Activated CD8-positive, alpha-beta T cell treated with anti-CD3 and anti-CD28 coated beads for 36 hours (primary cell): Measurements from ENCODE around the gene SVOP. TPM values are rescaled to one million over a fixed set of nuclear protein-coding genes. Genes with fewer than 3 reads are reported as not detected.

ENCODE experiments used
- ATAC-seq: fragments of 200-7000 bp; cut with Tn5 transposase; one replicate; pipeline ENCODE4 v1.10.0; 2021; ENCODE audit warnings: mild to moderate bottlenecking, moderate library complexity
- CTCF ChIA-PET: fragments of 350-600 bp; sonication (Branson Sonifier 250); formaldehyde crosslinking; loops from one replicate; lab custom pipeline; 2021; ENCODE audit warnings: antibody characterized with exemption; lab: Charles Lee
- POLR2A ChIA-PET: fragments of 350-600 bp; sonication (Branson Sonifier 250); formaldehyde crosslinking; loops from one replicate; lab custom pipeline; 2021; ENCODE audit warnings: antibody characterized with exemption; lab: Charles Lee
- DNase-seq: peaks from one replicate; pipeline ENCODE4 v3.0.0-alpha.2; 2020
- H3K27ac Mint-ChIP-seq: one replicate; pipeline ENCODE4 v1.8.0; 2021; ENCODE audit warnings: mild to moderate bottlenecking, mixed read lengths
- H3K27me3 Mint-ChIP-seq: one replicate; pipeline ENCODE4 v1.8.0; 2021; ENCODE audit warnings: mixed read lengths
- H3K36me3 Mint-ChIP-seq: one replicate; pipeline ENCODE4 v1.8.0; 2021; ENCODE audit warnings: low read depth, mixed read lengths
- H3K4me1 Mint-ChIP-seq: one replicate; pipeline ENCODE4 v1.8.0; 2021; ENCODE audit warnings: low read depth, mixed read lengths
- H3K4me3 Mint-ChIP-seq: one replicate; pipeline ENCODE4 v1.8.0; 2021; ENCODE audit warnings: mild to moderate bottlenecking, moderate library complexity, mixed read lengths
- H3K9me3 Mint-ChIP-seq: one replicate; pipeline ENCODE4 v1.8.0; 2021; ENCODE audit warnings: mixed read lengths
- intact Hi-C: fragments of 100-400 bp; cut with micrococcal nuclease; formaldehyde crosslinking; loops from one replicate; pipeline ENCODE4 v1.10.0; 2022
- total RNA-seq, 2 experiments: library from RNA; stranded (reverse); gene quantifications; one replicate each; pipeline ENCODE4 v1.2.3, GENCODE V29; 2021
- TF ChIP-seq, protein P1 (sequence below): fragments of 200-600 bp; IDR thresholded peaks from one replicate; pipeline ENCODE4 v1.8.0; 2022; ENCODE audit warnings: antibody characterized with exemption, mild to moderate bottlenecking

The SVOP gene
- total RNA-seq, 2 experiments from 2014 or later = not detected

GRCh38 chr12:108921946-108922345, 98.9 kb downstream of the SVOP start:
- Mint-ChIP-seq H3K27ac (no peak overlapping the region), H3K27me3 (no peaks in the 10 kb centered on the region), H3K4me1 (no peaks in the 10 kb centered on the region), H3K9me3 (peaks cover 2% of the 10 kb centered on the region), H3K36me3 (no peaks in the 10 kb centered on the region), H3K4me3 (no peak overlapping the region)
- ChIA-PET CTCF (no interaction called here), POLR2A (no interaction called here)
- DNase-seq (no peak), ATAC-seq (no peak)
- intact Hi-C loops = no loop called here
- TF ChIP-seq, protein P1, sequence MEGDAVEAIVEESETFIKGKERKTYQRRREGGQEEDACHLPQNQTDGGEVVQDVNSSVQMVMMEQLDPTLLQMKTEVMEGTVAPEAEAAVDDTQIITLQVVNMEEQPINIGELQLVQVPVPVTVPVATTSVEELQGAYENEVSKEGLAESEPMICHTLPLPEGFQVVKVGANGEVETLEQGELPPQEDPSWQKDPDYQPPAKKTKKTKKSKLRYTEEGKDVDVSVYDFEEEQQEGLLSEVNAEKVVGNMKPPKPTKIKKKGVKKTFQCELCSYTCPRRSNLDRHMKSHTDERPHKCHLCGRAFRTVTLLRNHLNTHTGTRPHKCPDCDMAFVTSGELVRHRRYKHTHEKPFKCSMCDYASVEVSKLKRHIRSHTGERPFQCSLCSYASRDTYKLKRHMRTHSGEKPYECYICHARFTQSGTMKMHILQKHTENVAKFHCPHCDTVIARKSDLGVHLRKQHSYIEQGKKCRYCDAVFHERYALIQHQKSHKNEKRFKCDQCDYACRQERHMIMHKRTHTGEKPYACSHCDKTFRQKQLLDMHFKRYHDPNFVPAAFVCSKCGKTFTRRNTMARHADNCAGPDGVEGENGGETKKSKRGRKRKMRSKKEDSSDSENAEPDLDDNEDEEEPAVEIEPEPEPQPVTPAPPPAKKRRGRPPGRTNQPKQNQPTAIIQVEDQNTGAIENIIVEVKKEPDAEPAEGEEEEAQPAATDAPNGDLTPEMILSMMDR = no peak

- H3K9me3 Mint-ChIP-seq = peaks cover 2% of the 10 kb centered on the region
- no peaks in the 10 kb centered on the region for H3K36me3 Mint-ChIP-seq
- no peak for DNase-seq
- no peaks in the 10 kb centered on the region for H3K4me1 Mint-ChIP-seq
- CTCF ChIA-PET = interaction anchor here (1.4 to 2.0 kb wide), 2 partner anchors 32 to 36 kb away, joined by 5 to 6 read pairs; no protein-coding TSS in a partner anchor
- H3K27me3 Mint-ChIP-seq = peaks cover 1% of the 10 kb centered on the region
- POLR2A ChIA-PET = no interaction called here
- no peak overlapping the region for H3K4me3 Mint-ChIP-seq
- ATAC-seq = no peak
- no peak overlapping the region for H3K27ac Mint-ChIP-seq
- intact Hi-C loops = no loop called here
- TF ChIP-seq, protein P1 = no peak
Observed at GRCh38 chr12:108918960-108919642, 101.8 kb downstream of the SVOP start.

DNA sequence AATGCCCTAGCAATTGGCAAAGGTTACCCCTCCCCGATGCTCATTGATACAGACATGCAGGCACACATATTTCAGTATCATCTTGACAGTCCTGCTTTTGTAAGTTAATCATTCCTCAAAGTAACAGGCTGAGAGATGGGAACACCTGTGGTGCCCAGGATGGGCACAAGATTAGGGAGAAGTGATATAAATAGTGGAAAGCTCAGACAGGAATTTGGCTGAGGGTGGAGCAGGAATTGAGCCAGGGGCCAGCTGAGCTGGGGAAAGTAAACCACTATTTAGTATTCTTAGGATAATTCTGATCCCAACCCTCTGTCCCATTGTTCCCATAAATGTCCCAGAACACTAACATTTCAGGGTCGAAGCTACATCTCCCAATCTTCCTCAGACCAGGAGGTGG, 102.7 kb downstream of the SVOP start:
- intact Hi-C loops = no loop called here
- H3K27me3 Mint-ChIP-seq = peaks cover 1% of the 10 kb centered on the region
- H3K27ac Mint-ChIP-seq = no peak overlapping the region
- DNase-seq (no peak), ATAC-seq (no peak)
- POLR2A ChIA-PET = no interaction called here
- no peaks in the 10 kb centered on the region for H3K4me1 Mint-ChIP-seq
- CTCF ChIA-PET = interaction anchor here (1.4 to 2.0 kb wide), 2 partner anchors 33 to 35 kb away, joined by 5 to 6 read pairs; no protein-coding TSS in a partner anchor
- H3K4me3 Mint-ChIP-seq = no peak overlapping the region
- H3K9me3 Mint-ChIP-seq = peaks cover 2% of the 10 kb centered on the region
- TF ChIP-seq, protein P1 = no peak
- no peaks in the 10 kb centered on the region for H3K36me3 Mint-ChIP-seq

DNA sequence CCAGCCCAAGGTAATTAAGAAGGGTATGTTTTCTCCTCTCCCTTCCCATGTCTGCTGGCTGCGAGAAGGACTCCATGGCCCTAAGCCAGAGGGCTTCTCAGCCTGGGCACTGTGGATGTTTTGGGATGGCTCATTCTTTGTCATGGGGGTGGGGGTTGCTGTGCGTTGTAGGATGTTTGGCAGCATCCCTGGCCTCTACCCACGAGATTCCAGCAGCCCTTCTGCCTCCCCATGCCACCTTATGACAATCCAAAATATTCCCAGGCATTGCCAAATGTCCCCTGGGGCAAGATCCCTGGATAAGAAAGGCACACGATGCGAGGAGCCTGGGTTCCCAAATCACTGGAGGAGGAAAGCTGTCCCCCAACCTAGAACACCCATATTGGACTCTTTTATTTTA, 104.5 kb downstream of the SVOP start:
- H3K27ac Mint-ChIP-seq = no peak overlapping the region
- peaks cover 2% of the 10 kb centered on the region for H3K9me3 Mint-ChIP-seq
- H3K4me1 Mint-ChIP-seq = no peaks in the 10 kb centered on the region
- POLR2A ChIA-PET = no interaction called here
- no peak overlapping the region for H3K4me3 Mint-ChIP-seq
- CTCF ChIA-PET = no interaction called here
- TF ChIP-seq, protein P1 = no peak
- peaks cover 1% of the 10 kb centered on the region for H3K27me3 Mint-ChIP-seq
- ATAC-seq = no peak
- intact Hi-C loops = no loop called here
- no peaks in the 10 kb centered on the region for H3K36me3 Mint-ChIP-seq
- no peak for DNase-seq

GRCh38 chr12:108915632-108916133, 105.2 kb downstream of the SVOP start:
- intact Hi-C loops = no loop called here
- peaks cover 2% of the 10 kb centered on the region for H3K9me3 Mint-ChIP-seq
- H3K27me3 Mint-ChIP-seq = peaks cover 1% of the 10 kb centered on the region
- no peaks in the 10 kb centered on the region for H3K4me1 Mint-ChIP-seq
- no peak overlapping the region for H3K27ac Mint-ChIP-seq
- TF ChIP-seq, protein P1 = no peak
- H3K36me3 Mint-ChIP-seq = no peaks in the 10 kb centered on the region
- ChIA-PET POLR2A (no interaction called here), CTCF (no interaction called here)
- ATAC-seq (no peak), DNase-seq (no peak)
- H3K4me3 Mint-ChIP-seq = no peak overlapping the region
